Hepatocyte (in vitro differentiated cells): ENCODE data around the gene RUSC1.

Source experiments
- EZH2 ChIP-seq: fragments of 200-600 bp; sonication (generic); IDR thresholded peaks from 2 replicates; pipeline ENCODE4 v1.6.1; 2016; ENCODE audit warnings: antibody characterized with exemption, mild to moderate bottlenecking, borderline replicate concordance
- EZH2phosphoT487 ChIP-seq: fragments of 200-600 bp; sonication (generic); IDR thresholded peaks from one replicate; pipeline ENCODE4 v1.6.1; 2018; ENCODE audit warnings: antibody characterized with exemption, mild to moderate bottlenecking, low read depth, moderate library complexity; ENCODE audit not compliant: unreplicated experiment, severe bottlenecking
- TF ChIP-seq, protein P1 (sequence below): fragments of 200-600 bp; sonication (generic); IDR thresholded peaks from 2 replicates; pipeline ENCODE4 v1.5.1; 2016; ENCODE audit warnings: antibody characterized with exemption, mild to moderate bottlenecking; ENCODE audit not compliant: poor library complexity

DNA sequence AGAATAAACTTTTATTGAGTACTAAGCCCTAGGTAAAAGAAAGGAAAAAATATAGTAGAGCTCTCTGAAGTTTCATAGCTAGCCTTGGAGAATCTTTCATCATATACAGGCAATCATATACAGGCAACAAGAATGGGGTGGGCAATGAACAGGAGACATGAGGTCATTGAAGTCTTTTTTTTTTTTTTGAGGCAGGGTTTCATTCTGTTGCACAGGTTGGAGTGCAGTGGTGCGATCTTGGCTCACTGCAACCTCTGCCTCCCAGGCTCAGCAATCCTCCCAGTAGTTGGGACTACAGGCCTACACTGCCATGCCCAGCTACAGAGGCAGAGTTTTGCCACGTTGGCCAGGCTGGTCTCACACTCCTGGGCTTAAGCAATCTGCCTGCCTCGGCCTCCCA is 22.1 kb downstream of the RUSC1 start:
- TF ChIP-seq, protein P1, sequence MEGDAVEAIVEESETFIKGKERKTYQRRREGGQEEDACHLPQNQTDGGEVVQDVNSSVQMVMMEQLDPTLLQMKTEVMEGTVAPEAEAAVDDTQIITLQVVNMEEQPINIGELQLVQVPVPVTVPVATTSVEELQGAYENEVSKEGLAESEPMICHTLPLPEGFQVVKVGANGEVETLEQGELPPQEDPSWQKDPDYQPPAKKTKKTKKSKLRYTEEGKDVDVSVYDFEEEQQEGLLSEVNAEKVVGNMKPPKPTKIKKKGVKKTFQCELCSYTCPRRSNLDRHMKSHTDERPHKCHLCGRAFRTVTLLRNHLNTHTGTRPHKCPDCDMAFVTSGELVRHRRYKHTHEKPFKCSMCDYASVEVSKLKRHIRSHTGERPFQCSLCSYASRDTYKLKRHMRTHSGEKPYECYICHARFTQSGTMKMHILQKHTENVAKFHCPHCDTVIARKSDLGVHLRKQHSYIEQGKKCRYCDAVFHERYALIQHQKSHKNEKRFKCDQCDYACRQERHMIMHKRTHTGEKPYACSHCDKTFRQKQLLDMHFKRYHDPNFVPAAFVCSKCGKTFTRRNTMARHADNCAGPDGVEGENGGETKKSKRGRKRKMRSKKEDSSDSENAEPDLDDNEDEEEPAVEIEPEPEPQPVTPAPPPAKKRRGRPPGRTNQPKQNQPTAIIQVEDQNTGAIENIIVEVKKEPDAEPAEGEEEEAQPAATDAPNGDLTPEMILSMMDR = no peak
- TF ChIP-seq EZH2phosphoT487 = no peak
- TF ChIP-seq EZH2 = no peak
